H1 (cell line): ENCODE measurements around the gene RFNG. TPM values are rescaled to one million over a fixed set of nuclear protein-coding genes. Genes with fewer than 3 reads are reported as not detected.

Experiments
- CHD2 ChIP-seq: IDR thresholded peaks from 2 replicates; pipeline ENCODE4 v1.6.1; 2012; ENCODE audit warnings: low read length, improper control_type of control experiment
- KDM1A ChIP-seq: fragments of 200-600, 300-600 bp; sonication (generic); IDR thresholded peaks from 2 replicates; pipeline ENCODE4 v1.7.1; 2016; ENCODE audit warnings: mild to moderate bottlenecking, low read length, borderline replicate concordance
- SRF ChIP-seq: IDR thresholded peaks from 2 replicates; pipeline ENCODE4 v1.6.1; 2011; ENCODE audit warnings: mild to moderate bottlenecking, low read depth, low read length, moderate library complexity
- TAF7 ChIP-seq: optimal IDR thresholded peaks from 2 replicates; pipeline ENCODE3; 2011; ENCODE audit warnings: low read depth, mild to moderate bottlenecking, inconsistent platforms, low read length, moderate library complexity, borderline replicate concordance
- ZNF274 ChIP-seq: IDR thresholded peaks from 2 replicates; pipeline ENCODE4 v1.7.0; 2012; ENCODE audit warnings: low read length, borderline replicate concordance; ENCODE audit errors: extremely low read depth
- polyA plus RNA-seq, 7 experiments: library from polyadenylated mRNA; depleted of rRNA in 3 of 7; stranded (reverse) in 5 of 7; unstranded in 2 of 7; fragments of >200 nt in 5 of 7; fragments of 200-250 nt in 2 of 7; gene quantifications; 1 replicate in 5 of 7; 2 replicates in 1 of 7; 4 replicates in 1 of 7; pipeline versions ENCODE4 v1.2.1 to v1.2.3, GENCODE V29; 2011 to 2013; ENCODE audit warnings: missing spikeins in 2 of 7, mixed read lengths in 2 of 7
- total RNA-seq: library from RNA; stranded (reverse); fragmentation: NEBNext Ultra II Directional; extraction: Animal tissue kit (Norgen Biotek cat#: 25700); gene quantifications from 2 replicates; pipeline ENCODE4 v1.2.1, GENCODE V29; 2021
- TF ChIP-seq, protein P1 (sequence below), 3 experiments: IDR thresholded peaks; 1 replicate in 2 of 3; 2 replicates in 1 of 3; pipeline versions ENCODE4 v1.5.1 to v1.6.1; 2011; ENCODE audit warnings: low read length in 3 of 3, mild to moderate bottlenecking in 3 of 3, inconsistent platforms in 2 of 3, low read depth in 1 of 3, moderate library complexity in 1 of 3; ENCODE audit not compliant: insufficient read depth in 1 of 3; ENCODE audit errors: control extremely low read depth in 1 of 3

RFNG gene
- total and polyA plus RNA-seq, 2 of the 8 experiments (the other 6 are each of a cell fraction or from before 2014, with no cell fraction given), result 26.7 to 28.4 TPM

DNA sequence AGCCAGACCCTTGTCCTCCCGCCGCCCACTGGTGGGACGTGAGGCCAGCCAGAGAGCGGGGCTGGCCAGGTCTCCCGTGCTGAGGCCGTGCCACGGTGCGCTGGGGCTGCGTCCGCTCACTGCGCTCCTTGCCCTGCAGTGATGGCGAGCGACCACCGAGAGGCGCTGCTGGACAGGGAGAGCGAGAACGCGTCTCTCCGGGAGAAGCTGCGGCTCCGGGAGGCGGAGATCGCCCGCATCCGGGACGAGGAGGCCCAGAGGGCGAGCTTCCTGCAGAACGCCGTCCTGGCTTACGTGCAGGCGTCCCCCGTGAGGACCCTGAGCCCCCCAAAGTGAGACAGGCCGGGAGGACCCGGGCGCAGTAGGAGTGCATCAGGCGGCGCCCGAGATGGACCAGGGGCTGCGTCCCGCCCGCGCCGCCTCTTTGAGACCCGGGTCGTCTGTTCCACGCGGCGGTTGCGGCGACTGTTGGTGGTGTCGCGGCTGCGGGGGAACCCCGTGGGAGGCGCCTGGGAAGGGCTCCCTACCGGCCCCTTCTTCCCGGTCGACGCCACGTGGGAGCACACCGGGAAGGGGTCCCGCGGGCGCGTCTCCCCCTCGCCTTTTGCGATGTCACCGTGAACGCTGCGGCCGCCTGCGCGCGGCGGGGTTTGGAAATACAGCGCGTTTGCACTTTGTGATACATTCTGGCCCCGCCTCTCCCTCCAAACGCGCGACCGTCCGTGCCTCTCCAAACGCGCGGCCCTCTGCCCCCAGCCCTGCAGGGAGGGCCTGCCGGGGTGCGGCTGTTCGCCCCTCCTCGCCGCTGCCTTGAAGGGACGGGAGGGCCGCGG, 20.9 kb downstream of the RFNG start (continued):
- TF ChIP-seq, protein P1, sequence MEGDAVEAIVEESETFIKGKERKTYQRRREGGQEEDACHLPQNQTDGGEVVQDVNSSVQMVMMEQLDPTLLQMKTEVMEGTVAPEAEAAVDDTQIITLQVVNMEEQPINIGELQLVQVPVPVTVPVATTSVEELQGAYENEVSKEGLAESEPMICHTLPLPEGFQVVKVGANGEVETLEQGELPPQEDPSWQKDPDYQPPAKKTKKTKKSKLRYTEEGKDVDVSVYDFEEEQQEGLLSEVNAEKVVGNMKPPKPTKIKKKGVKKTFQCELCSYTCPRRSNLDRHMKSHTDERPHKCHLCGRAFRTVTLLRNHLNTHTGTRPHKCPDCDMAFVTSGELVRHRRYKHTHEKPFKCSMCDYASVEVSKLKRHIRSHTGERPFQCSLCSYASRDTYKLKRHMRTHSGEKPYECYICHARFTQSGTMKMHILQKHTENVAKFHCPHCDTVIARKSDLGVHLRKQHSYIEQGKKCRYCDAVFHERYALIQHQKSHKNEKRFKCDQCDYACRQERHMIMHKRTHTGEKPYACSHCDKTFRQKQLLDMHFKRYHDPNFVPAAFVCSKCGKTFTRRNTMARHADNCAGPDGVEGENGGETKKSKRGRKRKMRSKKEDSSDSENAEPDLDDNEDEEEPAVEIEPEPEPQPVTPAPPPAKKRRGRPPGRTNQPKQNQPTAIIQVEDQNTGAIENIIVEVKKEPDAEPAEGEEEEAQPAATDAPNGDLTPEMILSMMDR (IDR thresholded peaks at IDR 0.05; ENCODE audit: control extremely low read depth in 1 of 3, insufficient read depth in 1 of 3, low read depth in 1 of 3, low read length in 3 of 3), result peak; percentile 96 to 98 (median 97)
- peak; percentile 57; the same call in 1 of the 2 replicates for TF ChIP-seq CHD2
- no peak for TF ChIP-seq SRF
- peak; percentile 32 for TF ChIP-seq TAF7
- no peak for TF ChIP-seq KDM1A
- TF ChIP-seq ZNF274, result no peak
